WTC11 (cell line): ENCODE measurements around the gene CLN6. TPM values are rescaled to one million over a fixed set of nuclear protein-coding genes. Genes with fewer than 3 reads are reported as not detected.

Source experiments
- ATAC-seq: fragments of 200-7000 bp; cut with Tn5 transposase; 2 replicates; pipeline ENCODE4 v1.10.0; 2021; ENCODE audit warnings: mild to moderate bottlenecking, moderate library complexity
- CTCF ChIA-PET: fragments of 300-600 bp; sonication (Branson Sonifier 250); formaldehyde crosslinking; loops from one replicate; lab custom pipeline; 2021; ENCODE audit warnings: antibody characterized with exemption; lab: Charles Lee
- POLR2A ChIA-PET: fragments of 350-600 bp; sonication (Branson Sonifier 250); formaldehyde crosslinking; loops from one replicate; lab custom pipeline; 2021; ENCODE audit warnings: antibody characterized with exemption; lab: Charles Lee
- DNase-seq: peaks from one replicate; pipeline ENCODE4 v3.0.0; 2021; ENCODE audit warnings: low spot score
- H3K27ac Mint-ChIP-seq: 2 replicates; pipeline ENCODE4 v1.8.0; 2021; ENCODE audit warnings: mixed read lengths
- H3K27me3 Mint-ChIP-seq: 2 replicates; pipeline ENCODE4 v1.8.0; 2021; ENCODE audit warnings: low read depth, mild to moderate bottlenecking, moderate library complexity, mixed read lengths
- H3K36me3 Mint-ChIP-seq: 2 replicates; pipeline ENCODE4 v1.8.0; 2021; ENCODE audit warnings: mixed read lengths
- H3K4me1 Mint-ChIP-seq: 2 replicates; pipeline ENCODE4 v1.8.0; 2022; ENCODE audit warnings: mixed read lengths
- H3K4me3 Mint-ChIP-seq: 2 replicates; pipeline ENCODE4 v1.8.0; 2021; ENCODE audit warnings: mild to moderate bottlenecking, moderate library complexity, mixed read lengths
- H3K9me3 Mint-ChIP-seq: 2 replicates; pipeline ENCODE4 v1.8.0; 2021; ENCODE audit warnings: mixed read lengths
- GTF2I ChIP-seq: fragments of 250-450 bp; sonication (Bioruptor Pico); conservative IDR thresholded peaks from 2 replicates; pipeline ENCODE4 v1.4.0; 2021; ENCODE audit warnings: mild to moderate bottlenecking
- IRF2 ChIP-seq: sonication (generic); formaldehyde crosslinking; IDR thresholded peaks from 2 replicates; pipeline ENCODE4 v1.8.0; 2022; ENCODE audit warnings: low read depth, missing genetic modification reagents, borderline replicate concordance
- MYBL2 ChIP-seq: sonication (generic); formaldehyde crosslinking; IDR thresholded peaks from 2 replicates; pipeline ENCODE4 v1.8.1; 2023; ENCODE audit warnings: mild to moderate bottlenecking, moderate library complexity, missing genetic modification reagents
- NFE2L1 ChIP-seq: sonication (generic); formaldehyde crosslinking; IDR thresholded peaks from 2 replicates; pipeline ENCODE4 v1.8.1; 2023; ENCODE audit warnings: missing genetic modification reagents
- NFYB ChIP-seq: sonication (generic); formaldehyde crosslinking; conservative IDR thresholded peaks from 2 replicates; pipeline ENCODE4 v1.8.0; 2022; ENCODE audit warnings: low read depth, missing genetic modification reagents
- NR1H2 ChIP-seq: sonication (generic); formaldehyde crosslinking; IDR thresholded peaks from 2 replicates; pipeline ENCODE4 v1.9.0; 2021; ENCODE audit warnings: mild to moderate bottlenecking, moderate library complexity, missing genetic modification reagents
- RORB ChIP-seq: fragments of 250-450 bp; sonication (Bioruptor Pico); IDR thresholded peaks from 2 replicates; pipeline ENCODE4 v1.9.0; 2021; ENCODE audit warnings: mild to moderate bottlenecking
- SMAD3 ChIP-seq: sonication (generic); formaldehyde crosslinking; IDR thresholded peaks from 2 replicates; pipeline ENCODE4 v1.8.0; 2022; ENCODE audit warnings: missing genetic modification reagents, mild to moderate bottlenecking, borderline replicate concordance
- SMAD4 ChIP-seq: sonication (generic); formaldehyde crosslinking; IDR thresholded peaks from 2 replicates; pipeline ENCODE4 v1.8.0; 2022; ENCODE audit warnings: mild to moderate bottlenecking, missing genetic modification reagents
- TEAD1 ChIP-seq: sonication (generic); formaldehyde crosslinking; IDR thresholded peaks from 2 replicates; pipeline ENCODE4 v1.8.0; 2022; ENCODE audit warnings: mild to moderate bottlenecking, missing genetic modification reagents
- ZNF121 ChIP-seq: sonication (generic); formaldehyde crosslinking; IDR thresholded peaks from 2 replicates; pipeline ENCODE4 v1.8.0; 2023; ENCODE audit warnings: missing genetic modification reagents
- ZNF232 ChIP-seq: sonication (generic); formaldehyde crosslinking; IDR thresholded peaks from 2 replicates; pipeline ENCODE4 v1.8.0; 2022; ENCODE audit warnings: mild to moderate bottlenecking, missing genetic modification reagents
- ZNF423 ChIP-seq: fragments of 250-450 bp; sonication (Bioruptor Pico); IDR thresholded peaks from 2 replicates; pipeline ENCODE4 v2.1.2; 2022; ENCODE audit warnings: mild to moderate bottlenecking, moderate library complexity
- total RNA-seq: library from RNA; stranded (reverse); gene quantifications from 3 replicates; pipeline ENCODE4 v1.2.3, GENCODE V29; 2021
- TF ChIP-seq, protein P1 (sequence below): fragments of 250-450 bp; sonication (Bioruptor Pico); IDR thresholded peaks from 2 replicates; pipeline ENCODE4 v2.1.2; 2022; ENCODE audit warnings: mild to moderate bottlenecking, moderate library complexity
- TF ChIP-seq, protein P2 (sequence below): sonication (generic); formaldehyde crosslinking; IDR thresholded peaks from 2 replicates; pipeline ENCODE4 v1.8.1; 2023; ENCODE audit warnings: mild to moderate bottlenecking, moderate library complexity, missing genetic modification reagents
- TF ChIP-seq, protein P3 (sequence below): sonication (generic); formaldehyde crosslinking; IDR thresholded peaks from 2 replicates; pipeline ENCODE4 v1.8.0; 2022; ENCODE audit warnings: mild to moderate bottlenecking, missing genetic modification reagents
- TF ChIP-seq, protein P4 (sequence below): sonication (generic); formaldehyde crosslinking; IDR thresholded peaks from 2 replicates; pipeline ENCODE4 v1.8.1; 2022; ENCODE audit warnings: mild to moderate bottlenecking, moderate library complexity, missing genetic modification reagents
- TF ChIP-seq, protein P5 (sequence below): fragments of 250-450 bp; sonication (Bioruptor Pico); IDR thresholded peaks from 2 replicates; pipeline ENCODE4 v1.9.0; 2021; ENCODE audit warnings: moderate library complexity, mild to moderate bottlenecking, inconsistent platforms, borderline replicate concordance
- TF ChIP-seq, protein P6 (sequence below): sonication (generic); formaldehyde crosslinking; IDR thresholded peaks from 2 replicates; pipeline ENCODE4 v1.8.1; 2022; ENCODE audit warnings: low read depth, missing genetic modification reagents, borderline replicate concordance
- TF ChIP-seq, protein P7 (sequence below): sonication (generic); formaldehyde crosslinking; IDR thresholded peaks from 2 replicates; pipeline ENCODE4 v1.8.0; 2023; ENCODE audit warnings: missing genetic modification reagents

The CLN6 gene
- total RNA-seq, 1 experiment from 2014 or later = 50.2 TPM

DNA sequence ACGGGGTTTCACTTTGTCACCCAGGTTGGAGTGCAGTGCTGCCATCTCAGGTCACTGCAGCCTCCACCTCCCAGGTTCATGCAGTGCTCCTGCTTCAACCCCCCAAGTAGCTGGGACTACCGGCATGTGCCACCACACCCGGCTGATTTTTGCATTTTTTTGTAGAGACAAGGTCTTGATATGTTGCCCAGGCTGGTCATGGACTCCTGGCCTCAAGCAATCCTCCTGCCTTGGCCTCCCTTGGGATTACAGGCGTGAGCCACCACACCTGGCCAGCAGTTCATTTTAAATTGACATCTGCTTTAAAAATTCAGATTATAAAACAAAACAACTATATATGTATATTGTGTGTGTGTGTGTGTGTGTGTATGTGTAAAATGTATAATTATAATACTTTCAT is 62.7 kb downstream of the CLN6 start:
- no peak overlapping the region for H3K4me3 Mint-ChIP-seq
- H3K27me3 Mint-ChIP-seq = no peaks in the 10 kb centered on the region
- no peak for ATAC-seq
- H3K27ac Mint-ChIP-seq = no peak overlapping the region
- H3K36me3 Mint-ChIP-seq = peaks cover 12% of the 10 kb centered on the region
- no peaks in the 10 kb centered on the region for H3K4me1 Mint-ChIP-seq
- TF ChIP-seq, protein P1, sequence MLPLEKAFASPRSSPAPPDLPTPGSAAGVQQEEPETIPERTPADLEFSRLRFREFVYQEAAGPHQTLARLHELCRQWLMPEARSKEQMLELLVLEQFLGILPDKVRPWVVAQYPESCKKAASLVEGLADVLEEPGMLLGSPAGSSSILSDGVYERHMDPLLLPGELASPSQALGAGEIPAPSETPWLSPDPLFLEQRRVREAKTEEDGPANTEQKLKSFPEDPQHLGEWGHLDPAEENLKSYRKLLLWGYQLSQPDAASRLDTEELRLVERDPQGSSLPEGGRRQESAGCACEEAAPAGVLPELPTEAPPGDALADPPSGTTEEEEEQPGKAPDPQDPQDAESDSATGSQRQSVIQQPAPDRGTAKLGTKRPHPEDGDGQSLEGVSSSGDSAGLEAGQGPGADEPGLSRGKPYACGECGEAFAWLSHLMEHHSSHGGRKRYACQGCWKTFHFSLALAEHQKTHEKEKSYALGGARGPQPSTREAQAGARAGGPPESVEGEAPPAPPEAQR (CRISPR knock-in tag) = no peak
- TF ChIP-seq ZNF121 (CRISPR knock-in tag) (peak; percentile 56; the same call in 1 of the 2 replicates), GTF2I (CRISPR knock-in tag) (0 out of 2 replicates have a peak, but pooled peaks have one; percentile 58)
- ChIA-PET CTCF (interaction anchor here (2.6 kb wide), 1 partner anchor 12 kb away, joined by 8 read pairs; no protein-coding TSS in a partner anchor), POLR2A (no interaction called here)
- no peak for DNase-seq
- H3K9me3 Mint-ChIP-seq = peaks cover 5% of the 10 kb centered on the region

DNA sequence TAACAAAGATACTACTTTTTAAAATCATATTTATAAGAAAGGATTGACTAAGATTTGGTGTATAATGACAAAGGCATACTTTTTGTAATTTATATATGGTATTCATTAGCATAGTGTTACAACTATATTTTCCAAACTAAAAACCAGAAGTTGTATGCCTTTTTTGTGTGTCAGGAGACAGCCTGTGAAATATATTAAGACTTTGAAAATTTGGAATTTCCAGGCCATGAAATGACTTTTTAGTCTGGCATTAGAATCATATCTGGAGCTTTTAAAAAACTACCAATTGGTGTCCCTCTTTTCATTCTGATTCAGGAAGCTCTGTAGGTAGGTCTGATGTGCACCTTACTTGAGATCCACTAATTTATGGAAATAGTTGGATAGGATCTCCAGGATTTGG is 66.3 kb downstream of the CLN6 start:
- H3K27me3 Mint-ChIP-seq = no peaks in the 10 kb centered on the region
- ChIA-PET CTCF (interaction anchor here (1.0 kb wide), 1 partner anchor 8 kb away, joined by 3 read pairs; no protein-coding TSS in a partner anchor), POLR2A (no interaction called here)
- no peak overlapping the region for H3K27ac Mint-ChIP-seq
- DNase-seq (no peak), ATAC-seq (no peak)
- no peak for TF ChIP-seq SMAD4 (CRISPR knock-in tag)
- TF ChIP-seq IRF2 (CRISPR knock-in tag) = no peak
- TF ChIP-seq, protein P2, sequence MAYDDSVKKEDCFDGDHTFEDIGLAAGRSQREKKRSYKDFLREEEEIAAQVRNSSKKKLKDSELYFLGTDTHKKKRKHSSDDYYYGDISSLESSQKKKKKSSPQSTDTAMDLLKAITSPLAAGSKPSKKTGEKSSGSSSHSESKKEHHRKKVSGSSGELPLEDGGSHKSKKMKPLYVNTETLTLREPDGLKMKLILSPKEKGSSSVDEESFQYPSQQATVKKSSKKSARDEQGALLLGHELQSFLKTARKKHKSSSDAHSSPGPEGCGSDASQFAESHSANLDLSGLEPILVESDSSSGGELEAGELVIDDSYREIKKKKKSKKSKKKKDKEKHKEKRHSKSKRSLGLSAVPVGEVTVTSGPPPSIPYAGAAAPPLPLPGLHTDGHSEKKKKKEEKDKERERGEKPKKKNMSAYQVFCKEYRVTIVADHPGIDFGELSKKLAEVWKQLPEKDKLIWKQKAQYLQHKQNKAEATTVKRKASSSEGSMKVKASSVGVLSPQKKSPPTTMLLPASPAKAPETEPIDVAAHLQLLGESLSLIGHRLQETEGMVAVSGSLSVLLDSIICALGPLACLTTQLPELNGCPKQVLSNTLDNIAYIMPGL (CRISPR knock-in tag) = no peak
- TF ChIP-seq NFYB = no peak
- TF ChIP-seq TEAD1 (CRISPR knock-in tag) = no peak
- TF ChIP-seq, protein P3, sequence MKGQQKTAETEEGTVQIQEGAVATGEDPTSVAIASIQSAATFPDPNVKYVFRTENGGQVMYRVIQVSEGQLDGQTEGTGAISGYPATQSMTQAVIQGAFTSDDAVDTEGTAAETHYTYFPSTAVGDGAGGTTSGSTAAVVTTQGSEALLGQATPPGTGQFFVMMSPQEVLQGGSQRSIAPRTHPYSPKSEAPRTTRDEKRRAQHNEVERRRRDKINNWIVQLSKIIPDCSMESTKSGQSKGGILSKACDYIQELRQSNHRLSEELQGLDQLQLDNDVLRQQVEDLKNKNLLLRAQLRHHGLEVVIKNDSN (CRISPR knock-in tag) = no peak
- TF ChIP-seq SMAD3 = no peak
- H3K36me3 Mint-ChIP-seq = peaks cover 30% of the 10 kb centered on the region
- H3K9me3 Mint-ChIP-seq = peaks cover 19% of the 10 kb centered on the region
- H3K4me3 Mint-ChIP-seq = no peak overlapping the region
- no peaks in the 10 kb centered on the region for H3K4me1 Mint-ChIP-seq

DNA sequence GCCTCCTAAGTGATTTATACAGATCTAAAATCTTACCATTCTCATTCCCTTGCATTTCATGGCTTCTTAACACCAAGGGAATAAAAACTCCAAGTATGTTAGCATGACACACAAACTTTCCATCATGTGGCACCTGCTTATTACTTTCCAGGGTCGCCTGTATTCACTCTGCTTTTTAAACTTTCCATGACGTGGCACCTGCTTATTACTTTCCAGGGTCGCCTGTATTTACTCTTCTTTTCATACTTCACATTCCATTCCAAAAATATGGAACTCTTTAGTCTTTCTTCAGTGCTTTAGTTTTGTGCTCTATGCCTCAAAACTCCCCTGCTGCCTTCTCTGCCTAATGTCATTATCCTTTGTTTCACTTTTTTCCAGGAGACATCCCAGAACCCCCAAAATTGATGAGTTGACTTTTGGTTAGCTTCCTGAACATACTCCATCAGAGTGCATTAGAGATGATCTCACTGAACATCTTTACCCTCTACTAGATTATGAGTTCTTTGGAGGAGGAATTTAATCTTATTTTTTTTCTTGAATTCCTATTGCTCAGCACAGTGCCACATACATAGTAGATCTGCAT is 71.4 kb downstream of the CLN6 start:
- ChIA-PET CTCF (no interaction called here), POLR2A (no interaction called here)
- no peak overlapping the region for H3K27ac Mint-ChIP-seq
- no peak for ATAC-seq
- no peak for TF ChIP-seq RORB (CRISPR knock-in tag)
- TF ChIP-seq, protein P3 (CRISPR knock-in tag) = no peak
- TF ChIP-seq NR1H2 (CRISPR knock-in tag) = no peak
- no peak for TF ChIP-seq TEAD1 (CRISPR knock-in tag)
- no peak for TF ChIP-seq ZNF232 (CRISPR knock-in tag)
- TF ChIP-seq, protein P4, sequence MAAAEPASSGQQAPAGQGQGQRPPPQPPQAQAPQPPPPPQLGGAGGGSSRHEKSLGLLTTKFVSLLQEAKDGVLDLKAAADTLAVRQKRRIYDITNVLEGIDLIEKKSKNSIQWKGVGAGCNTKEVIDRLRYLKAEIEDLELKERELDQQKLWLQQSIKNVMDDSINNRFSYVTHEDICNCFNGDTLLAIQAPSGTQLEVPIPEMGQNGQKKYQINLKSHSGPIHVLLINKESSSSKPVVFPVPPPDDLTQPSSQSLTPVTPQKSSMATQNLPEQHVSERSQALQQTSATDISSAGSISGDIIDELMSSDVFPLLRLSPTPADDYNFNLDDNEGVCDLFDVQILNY (CRISPR knock-in tag) = no peak
- TF ChIP-seq, protein P5, sequence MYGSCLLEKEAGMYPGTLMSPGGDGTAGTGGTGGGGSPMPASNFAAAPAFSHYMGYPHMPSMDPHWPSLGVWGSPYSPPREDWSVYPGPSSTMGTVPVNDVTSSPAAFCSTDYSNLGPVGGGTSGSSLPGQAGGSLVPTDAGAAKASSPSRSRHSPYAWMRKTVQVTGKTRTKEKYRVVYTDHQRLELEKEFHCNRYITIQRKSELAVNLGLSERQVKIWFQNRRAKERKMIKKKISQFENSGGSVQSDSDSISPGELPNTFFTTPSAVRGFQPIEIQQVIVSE (CRISPR knock-in tag) = no peak
- TF ChIP-seq MYBL2 (CRISPR knock-in tag) = no peak
- TF ChIP-seq, protein P6, sequence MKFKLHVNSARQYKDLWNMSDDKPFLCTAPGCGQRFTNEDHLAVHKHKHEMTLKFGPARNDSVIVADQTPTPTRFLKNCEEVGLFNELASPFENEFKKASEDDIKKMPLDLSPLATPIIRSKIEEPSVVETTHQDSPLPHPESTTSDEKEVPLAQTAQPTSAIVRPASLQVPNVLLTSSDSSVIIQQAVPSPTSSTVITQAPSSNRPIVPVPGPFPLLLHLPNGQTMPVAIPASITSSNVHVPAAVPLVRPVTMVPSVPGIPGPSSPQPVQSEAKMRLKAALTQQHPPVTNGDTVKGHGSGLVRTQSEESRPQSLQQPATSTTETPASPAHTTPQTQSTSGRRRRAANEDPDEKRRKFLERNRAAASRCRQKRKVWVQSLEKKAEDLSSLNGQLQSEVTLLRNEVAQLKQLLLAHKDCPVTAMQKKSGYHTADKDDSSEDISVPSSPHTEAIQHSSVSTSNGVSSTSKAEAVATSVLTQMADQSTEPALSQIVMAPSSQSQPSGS (CRISPR knock-in tag) = no peak
- TF ChIP-seq NFE2L1 (CRISPR knock-in tag) = no peak
- no peak for TF ChIP-seq NFYB
- TF ChIP-seq, protein P7, sequence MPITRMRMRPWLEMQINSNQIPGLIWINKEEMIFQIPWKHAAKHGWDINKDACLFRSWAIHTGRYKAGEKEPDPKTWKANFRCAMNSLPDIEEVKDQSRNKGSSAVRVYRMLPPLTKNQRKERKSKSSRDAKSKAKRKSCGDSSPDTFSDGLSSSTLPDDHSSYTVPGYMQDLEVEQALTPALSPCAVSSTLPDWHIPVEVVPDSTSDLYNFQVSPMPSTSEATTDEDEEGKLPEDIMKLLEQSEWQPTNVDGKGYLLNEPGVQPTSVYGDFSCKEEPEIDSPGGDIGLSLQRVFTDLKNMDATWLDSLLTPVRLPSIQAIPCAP (CRISPR knock-in tag) = no peak
- no peak for TF ChIP-seq ZNF423 (CRISPR knock-in tag)
- TF ChIP-seq, protein P1 (CRISPR knock-in tag) = no peak
- H3K36me3 Mint-ChIP-seq = peaks cover 25% of the 10 kb centered on the region
- no peaks in the 10 kb centered on the region for H3K27me3 Mint-ChIP-seq
- DNase-seq = no peak
- no peaks in the 10 kb centered on the region for H3K4me1 Mint-ChIP-seq
- no peak overlapping the region for H3K4me3 Mint-ChIP-seq
- peaks cover 19% of the 10 kb centered on the region for H3K9me3 Mint-ChIP-seq
